GM19099 (cell line): ENCODE measurements around the gene G6PC3.

Experiments
- POLR2A ChIP-seq: IDR thresholded peaks from 3 replicates; pipeline ENCODE4 v1.6.1; 2011; ENCODE audit warnings: low read depth; ENCODE audit not compliant: insufficient read length; ENCODE audit errors: extremely low read depth

G6PC3 gene

GRCh38 chr17:44110011-44110686 is 39.6 kb downstream of the G6PC3 start:
- no peak for TF ChIP-seq POLR2A

GRCh38 chr17:44110823-44111633 is 40.5 kb downstream of the G6PC3 start:
- peak; percentile 46 for TF ChIP-seq POLR2A

- no peak for TF ChIP-seq POLR2A
Measured at GRCh38 chr17:44111777-44112176, 41.2 kb downstream of the G6PC3 start.

GRCh38 chr17:44112284-44113280 is 42.0 kb downstream of the G6PC3 start:
- TF ChIP-seq POLR2A = no peak

- TF ChIP-seq POLR2A = no peak
Measured at GRCh38 chr17:44113382-44113781, 42.8 kb downstream of the G6PC3 start.

GRCh38 chr17:44113868-44114840 is 43.6 kb downstream of the G6PC3 start:
- TF ChIP-seq POLR2A = no peak

GRCh38 chr17:44115585-44116415 is 45.3 kb downstream of the G6PC3 start:
- TF ChIP-seq POLR2A = no peak

GRCh38 chr17:44117351-44117750 is 46.8 kb downstream of the G6PC3 start:
- TF ChIP-seq POLR2A = no peak

- TF ChIP-seq POLR2A = no peak
Measured at GRCh38 chr17:44118427-44119050, 48.0 kb downstream of the G6PC3 start.

GRCh38 chr17:44119062-44119461 is 48.5 kb downstream of the G6PC3 start:
- TF ChIP-seq POLR2A = no peak

- TF ChIP-seq POLR2A = no peak
Measured at GRCh38 chr17:44119798-44120197, 49.3 kb downstream of the G6PC3 start.

- no peak for TF ChIP-seq POLR2A
Measured at GRCh38 chr17:44120851-44121605, 50.5 kb downstream of the G6PC3 start.
